ENCODE data around the gene CRACDL.

- TF ChIP-seq TARDBP (IDR thresholded peaks at IDR 0.05) (no peak), ARNT (IDR thresholded peaks at IDR 0.05) (no peak), SP1 (IDR thresholded peaks at IDR 0.05) (no peak), PKNOX1 (IDR thresholded peaks at IDR 0.05) (no peak), FOXK2 (IDR thresholded peaks at IDR 0.05) (no peak), FOXM1 (IDR thresholded peaks at IDR 0.05; ENCODE audit: borderline replicate concordance) (no peak), BHLHE40 (IDR thresholded peaks at IDR 0.05; ENCODE audit: borderline replicate concordance) (no peak), FOXA1 (IDR thresholded peaks at IDR 0.05) (no peak), L3MBTL2 (conservative IDR thresholded peaks at IDR 0.05) (no peak), NFRKB (IDR thresholded peaks at IDR 0.05) (no peak), LEF1 (IDR thresholded peaks at IDR 0.05; ENCODE audit: borderline replicate concordance) (no peak), ELF4 (IDR thresholded peaks at IDR 0.05) (no peak)
Measured at GRCh38 chr2:98819231-98819766, 116.7 kb downstream of the CRACDL start.

Data from HEK293T (cell line).